T1000 (cell line): Measurements from ENCODE around the gene LMLN.
"Not testable (repeated sequence)": the region's sequence is repeated elsewhere in the genome, so short reads cannot be mapped to it uniquely, and the experiment has no call there.

Experiments used
- DNase-seq: peaks from one replicate; lab custom pipeline; 2025; ENCODE audit warnings: mixed read lengths; lab: John Stamatoyannopoulos, UW

LMLN gene

GRCh38 chr3:198026620-198027019, 66.6 kb downstream of the LMLN start:
- DNase-seq: no peak

GRCh38 chr3:198027045-198027798, 67.2 kb downstream of the LMLN start:
- DNase-seq: no peak

GRCh38 chr3:198027799-198028390, 67.9 kb downstream of the LMLN start:
- no peak for DNase-seq

- no peak for DNase-seq
These were observed 68.7 kb downstream of the LMLN start for GRCh38 chr3:198028718-198029117.

- no peak for DNase-seq
These were observed 70.1 kb downstream of the LMLN start for GRCh38 chr3:198030125-198030524.

- no peak for DNase-seq
These were observed 70.7 kb downstream of the LMLN start for GRCh38 chr3:198030726-198031125.

- DNase-seq: no peak
These were observed 72.3 kb downstream of the LMLN start for GRCh38 chr3:198032039-198032936.

- DNase-seq: no peak
These were observed 83.1 kb downstream of the LMLN start for GRCh38 chr3:198043119-198043518.

- no peak for DNase-seq
These were observed 86.3 kb downstream of the LMLN start for GRCh38 chr3:198046120-198046857.

GRCh38 chr3:198048445-198048844, 88.4 kb downstream of the LMLN start:
- no peak for DNase-seq

- no peak for DNase-seq
These were observed 91.8 kb downstream of the LMLN start for GRCh38 chr3:198051836-198052235.

GRCh38 chr3:198053462-198053861, 93.4 kb downstream of the LMLN start:
- DNase-seq: not testable (repeated sequence)

- DNase-seq: no peak
These were observed 101.4 kb downstream of the LMLN start for GRCh38 chr3:198061119-198062067.

- no peak for DNase-seq
These were observed 102.0 kb downstream of the LMLN start for GRCh38 chr3:198062068-198062465.

- no peak for DNase-seq
These were observed 104.4 kb downstream of the LMLN start for GRCh38 chr3:198064420-198064819.

GRCh38 chr3:198065897-198066296, 105.9 kb downstream of the LMLN start:
- DNase-seq: no peak

GRCh38 chr3:198067416-198067815, 107.4 kb downstream of the LMLN start:
- no peak for DNase-seq

GRCh38 chr3:198070871-198071270, 110.9 kb downstream of the LMLN start:
- DNase-seq: no peak

- DNase-seq: no peak
These were observed 111.7 kb downstream of the LMLN start for GRCh38 chr3:198071602-198072287.

- no peak for DNase-seq
These were observed 116.8 kb downstream of the LMLN start for GRCh38 chr3:198076722-198077308.
